HFFc6 (cell line): ENCODE results near the gene ANKDD1B. TPM values are rescaled to one million over a fixed set of nuclear protein-coding genes. Genes with fewer than 3 reads are reported as not detected.
A peak's percentile ranks its signal among the peaks of the same experiment; 100 is the strongest.

Experiments
- DNase-seq: peaks from one replicate; pipeline ENCODE4 v3.0.0-alpha.2; 2018
- H3K27ac Mint-ChIP-seq: 2 replicates; pipeline ENCODE4 v1.8.0; 2020; ENCODE audit warnings: mild to moderate bottlenecking, mixed read lengths
- H3K27me3 Mint-ChIP-seq: 2 replicates; pipeline ENCODE4 v1.8.0; 2021; ENCODE audit warnings: mild to moderate bottlenecking, moderate library complexity, mixed read lengths; ENCODE audit not compliant: insufficient read depth
- H3K36me3 Mint-ChIP-seq: 2 replicates; pipeline ENCODE4 v1.8.0; 2021; ENCODE audit warnings: low read depth, mixed read lengths
- H3K4me1 Mint-ChIP-seq: 2 replicates; pipeline ENCODE4 v1.8.0; 2020; ENCODE audit warnings: low read depth, mixed read lengths
- H3K4me3 Mint-ChIP-seq: 2 replicates; pipeline ENCODE4 v1.8.0; 2020; ENCODE audit warnings: mild to moderate bottlenecking, moderate library complexity, mixed read lengths
- H3K9me3 Mint-ChIP-seq: 2 replicates; pipeline ENCODE4 v1.8.0; 2020; ENCODE audit warnings: mild to moderate bottlenecking, mixed read lengths
- total RNA-seq, 6 experiments: library from RNA; stranded (reverse); fragmentation: NEBNext Ultra II Directional; extraction: Animal tissue kit (Norgen Biotek cat#: 25700); gene quantifications; 2 replicates in 1 of 6; 3 replicates in 5 of 6; pipeline ENCODE4 v1.2.3, GENCODE V29; 2021
- TF ChIP-seq, protein P1 (sequence below): fragments of 200-600 bp; sonication (generic); IDR thresholded peaks from 2 replicates; pipeline ENCODE4 v1.5.0; 2021; ENCODE audit warnings: antibody characterized with exemption, mild to moderate bottlenecking

ANKDD1B gene
- total RNA-seq, 6 experiments from 2014 or later = 0.09 to 0.17 (median 0.14) TPM; not detected in 1

DNA sequence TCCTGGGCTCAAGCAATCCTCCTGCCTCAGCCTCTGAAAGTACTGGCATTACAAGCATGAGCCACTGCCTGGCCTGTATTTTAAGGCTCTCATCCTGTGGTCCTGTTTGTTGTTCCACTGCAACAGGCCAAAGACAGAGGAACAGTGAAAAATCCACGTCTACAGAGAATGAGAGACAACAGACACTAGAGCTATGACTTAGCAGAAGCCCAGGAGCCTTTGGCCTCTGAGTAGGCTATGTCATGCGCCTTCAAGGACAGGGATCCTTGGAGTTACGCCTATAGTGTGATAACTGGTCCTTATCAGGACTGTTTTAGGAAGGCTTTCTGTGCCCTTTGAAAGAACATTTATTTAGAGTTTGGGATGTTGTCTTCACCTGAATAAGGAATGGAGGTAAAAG lies 95.5 kb downstream of the ANKDD1B start:
- Mint-ChIP-seq H3K27me3 (no peaks in the 10 kb centered on the region), H3K9me3 (no peaks in the 10 kb centered on the region), H3K27ac (no peak overlapping the region), H3K36me3 (peaks cover 17% of the 10 kb centered on the region), H3K4me1 (peaks cover 7% of the 10 kb centered on the region), H3K4me3 (no peak overlapping the region)
- DNase-seq = no peak
- TF ChIP-seq, protein P1, sequence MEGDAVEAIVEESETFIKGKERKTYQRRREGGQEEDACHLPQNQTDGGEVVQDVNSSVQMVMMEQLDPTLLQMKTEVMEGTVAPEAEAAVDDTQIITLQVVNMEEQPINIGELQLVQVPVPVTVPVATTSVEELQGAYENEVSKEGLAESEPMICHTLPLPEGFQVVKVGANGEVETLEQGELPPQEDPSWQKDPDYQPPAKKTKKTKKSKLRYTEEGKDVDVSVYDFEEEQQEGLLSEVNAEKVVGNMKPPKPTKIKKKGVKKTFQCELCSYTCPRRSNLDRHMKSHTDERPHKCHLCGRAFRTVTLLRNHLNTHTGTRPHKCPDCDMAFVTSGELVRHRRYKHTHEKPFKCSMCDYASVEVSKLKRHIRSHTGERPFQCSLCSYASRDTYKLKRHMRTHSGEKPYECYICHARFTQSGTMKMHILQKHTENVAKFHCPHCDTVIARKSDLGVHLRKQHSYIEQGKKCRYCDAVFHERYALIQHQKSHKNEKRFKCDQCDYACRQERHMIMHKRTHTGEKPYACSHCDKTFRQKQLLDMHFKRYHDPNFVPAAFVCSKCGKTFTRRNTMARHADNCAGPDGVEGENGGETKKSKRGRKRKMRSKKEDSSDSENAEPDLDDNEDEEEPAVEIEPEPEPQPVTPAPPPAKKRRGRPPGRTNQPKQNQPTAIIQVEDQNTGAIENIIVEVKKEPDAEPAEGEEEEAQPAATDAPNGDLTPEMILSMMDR = no peak

GRCh38 chr5:75707911-75708509 lies 96.8 kb downstream of the ANKDD1B start:
- Mint-ChIP-seq H3K36me3 (peaks cover 5% of the 10 kb centered on the region; the same call in 1 of the 2 replicates), H3K27me3 (no peaks in the 10 kb centered on the region), H3K4me3 (no peak overlapping the region), H3K27ac (peak overlapping the region; percentile 40; the same call in 1 of the 2 replicates), H3K4me1 (peaks cover 7% of the 10 kb centered on the region), H3K9me3 (no peaks in the 10 kb centered on the region)
- TF ChIP-seq, protein P1 = no peak
- DNase-seq = peak; percentile 4

- no peak for DNase-seq
- TF ChIP-seq, protein P1 = no peak
- Mint-ChIP-seq H3K27me3 (no peaks in the 10 kb centered on the region), H3K9me3 (no peaks in the 10 kb centered on the region), H3K4me3 (no peak overlapping the region), H3K4me1 (peaks cover 18% of the 10 kb centered on the region), H3K27ac (no peak overlapping the region), H3K36me3 (peaks cover 12% of the 10 kb centered on the region)
These were observed 99.4 kb downstream of the ANKDD1B start for GRCh38 chr5:75710637-75711036.

GRCh38 chr5:75711151-75711550 lies 99.9 kb downstream of the ANKDD1B start:
- H3K27me3 Mint-ChIP-seq = no peaks in the 10 kb centered on the region
- H3K36me3 Mint-ChIP-seq = peaks cover 12% of the 10 kb centered on the region
- H3K4me1 Mint-ChIP-seq = peaks cover 23% of the 10 kb centered on the region
- TF ChIP-seq, protein P1 = no peak
- H3K27ac Mint-ChIP-seq = no peak overlapping the region
- no peak for DNase-seq
- no peak overlapping the region for H3K4me3 Mint-ChIP-seq
- no peaks in the 10 kb centered on the region for H3K9me3 Mint-ChIP-seq

DNA sequence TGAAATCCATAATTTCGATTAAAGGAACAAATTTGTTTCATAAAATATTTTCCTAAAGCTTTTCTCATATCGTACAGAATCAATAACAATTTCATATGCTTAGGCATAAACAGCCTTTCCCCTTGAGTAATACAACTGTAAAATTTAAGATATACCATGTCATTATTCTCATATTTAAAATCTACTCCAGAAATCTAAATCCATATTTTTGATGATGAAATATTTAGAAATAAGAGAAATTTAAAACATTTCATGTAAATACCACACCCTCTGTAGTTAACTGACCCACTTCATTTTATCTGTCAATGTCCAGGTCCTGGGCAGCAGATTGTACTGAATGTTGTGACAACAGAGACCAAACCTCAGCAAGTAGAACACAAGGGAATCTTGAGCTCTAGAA lies 100.8 kb downstream of the ANKDD1B start:
- DNase-seq = no peak
- Mint-ChIP-seq H3K36me3 (peaks cover 12% of the 10 kb centered on the region), H3K27me3 (no peaks in the 10 kb centered on the region), H3K4me1 (peaks cover 28% of the 10 kb centered on the region), H3K4me3 (no peak overlapping the region), H3K9me3 (no peaks in the 10 kb centered on the region), H3K27ac (no peak overlapping the region)
- TF ChIP-seq, protein P1 = no peak
